Adrenal gland (tissue), 5 donors: ENCODE measurements around the gene METTL15.

Experiments used
- CTCF ChIP-seq, 6 experiments: fragments of 450-650 bp in 4 of 6; fragments of 200-600 bp in 2 of 6; sonication (generic) in 1 of 6; IDR thresholded peaks; 1 replicate in 5 of 6; 2 replicates in 1 of 6; pipeline versions ENCODE4 v1.5.1 to v1.8.0; 2016 to 2021; ENCODE audit warnings: antibody characterized with exemption in 6 of 6, mild to moderate bottlenecking in 2 of 6, moderate library complexity in 1 of 6
- POLR2A ChIP-seq, 2 donors: fragments of 450-650 bp; IDR thresholded peaks; one replicate each; pipeline ENCODE4 v1.6.1; 2017; ENCODE audit warnings: antibody characterized with exemption in 2 of 2, mild to moderate bottlenecking in 2 of 2, moderate library complexity in 1 of 2
- donor health status: DM: no; HTN: no; CAD: no.

GRCh38 chr11:28114731-28115130 is 6.5 kb downstream of the METTL15 start:
- no peak for TF ChIP-seq CTCF (IDR thresholded peaks at IDR 0.05)
- TF ChIP-seq POLR2A (IDR thresholded peaks at IDR 0.05) = no peak
